Motor neuron (in vitro differentiated cells): ENCODE measurements around the gene MED27. TPM values are rescaled to one million over a fixed set of nuclear protein-coding genes. Genes with fewer than 3 reads are reported as not detected.

Experiments
- ATAC-seq, 8 experiments: fragments of 200-7000 bp; cut with Tn5 transposase; replicated peaks in 6 of 8; 2 replicates each; pipeline ENCODE4 v1.8.0; 2021; ENCODE audit warnings: mild to moderate bottlenecking in 8 of 8, moderate library complexity in 8 of 8
- H3K27ac ChIP-seq, 2 donors: fragments of 250-450 bp; sonication (Bioruptor Pico); 2 replicates each; pipeline ENCODE4 v1.9.0; 2021; ENCODE audit warnings: antibody characterized with exemption in 2 of 2, mild to moderate bottlenecking in 2 of 2, moderate library complexity in 1 of 2
- H3K4me1 ChIP-seq, 2 donors: fragments of 250-450 bp; sonication (Bioruptor Pico); replicated peaks in 1 of 2; 2 replicates each; pipeline ENCODE4 v1.6.1; 2021; ENCODE audit warnings: antibody characterized with exemption in 2 of 2, mild to moderate bottlenecking in 2 of 2, moderate library complexity in 1 of 2
- H3K4me3 ChIP-seq, 5 donors: fragments of 250-450 bp; sonication (Bioruptor Pico); 2 replicates each; pipeline ENCODE4 v1.9.0; 2021; ENCODE audit warnings: antibody characterized with exemption in 5 of 5, mild to moderate bottlenecking in 5 of 5, moderate library complexity in 4 of 5
- WGBS, 10 experiments: fragments of 450-650 bp; shearing (Covaris generic); methylation state at CpG; one replicate each; pipeline ENCODE4 v1.0.0; 2022; 5-methylcytosine and 5-hydroxymethylcytosine counted together
- in situ Hi-C, 9 experiments: fragments of 400-800 bp; cut with MboI; loops; one replicate each; pipeline ENCODE4 v1.15.0; 2021; ENCODE audit warnings: low sequenced_read_pairs in 9 of 9, low pct_unique_long_range_greater_than_20kb in 2 of 9; ENCODE audit not compliant: unreplicated experiment in 9 of 9
- total RNA-seq, 8 experiments: library from RNA; unstranded; fragments of 300-600 nt; gene quantifications; 2 replicates each; pipeline versions ENCODE4 v1.2.3 to v1.2.4, GENCODE V29; 2022

The MED27 gene
- total RNA-seq, 8 experiments from 2014 or later: 22.0 to 45.2 (median 26.6) TPM

DNA sequence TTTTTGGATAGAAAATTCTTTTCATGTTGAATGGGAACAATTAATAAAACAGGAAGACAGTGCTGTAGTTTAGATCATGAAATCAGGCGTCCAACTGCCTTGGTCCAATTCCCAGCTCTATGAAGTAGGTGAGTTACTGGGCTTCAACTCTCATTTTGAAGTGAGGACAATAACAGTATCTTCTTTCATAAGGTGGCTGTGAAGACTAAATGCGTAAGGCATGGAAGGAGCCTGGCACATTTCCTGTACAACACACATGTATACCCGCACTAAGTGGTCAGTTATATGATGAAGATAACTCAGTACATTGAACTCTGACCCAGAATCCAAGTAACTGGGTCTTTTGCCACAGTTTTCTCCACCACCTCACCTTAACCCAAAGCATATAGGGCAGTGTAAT, 120.6 kb downstream of the MED27 start:
- WGBS, 10 experiments: 82 to 100% (median 100%) methylated on average over 1 to 3 of the region's 3 CpGs; no CpG with 5 or more reads in 2 of the 10 experiments
- no peak overlapping the region for H3K4me3 ChIP-seq
- peaks cover 27 to 30% of the 10 kb centered on the region in 2 donors for H3K4me1 ChIP-seq
- no peak for ATAC-seq
- in situ Hi-C loops: no loop called here
- H3K27ac ChIP-seq: no peak overlapping the region

GRCh38 chr9:131954299-131954698, 125.4 kb downstream of the MED27 start:
- 67 to 100% methylated on average over 1 of the region's 1 CpG; no CpG with 5 or more reads in 8 of the 10 experiments for WGBS, 10 experiments
- Histone ChIP-seq H3K27ac (no peak overlapping the region), H3K4me3 (no peak overlapping the region), H3K4me1 (peaks cover 0 to 6% of the 10 kb centered on the region in 2 donors)
- in situ Hi-C loops: no loop called here
- no peak for ATAC-seq

GRCh38 chr9:131951905-131952304, 127.8 kb downstream of the MED27 start:
- ATAC-seq: peak in 1 of 8 experiments; percentile 81
- WGBS, 10 experiments: 0 to 56% (median 33%) methylated on average over 1 to 5 of the region's 5 CpGs; no CpG with 5 or more reads in 3 of the 10 experiments
- Histone ChIP-seq H3K4me1 (peaks cover 0 to 6% of the 10 kb centered on the region in 2 donors), H3K4me3 (no peak overlapping the region), H3K27ac (peak overlapping the region in 1 of 2 donors; percentile 31)
- in situ Hi-C loops: no loop called here

- in situ Hi-C loops: no loop called here
- Histone ChIP-seq H3K4me3 (no peak overlapping the region), H3K27ac (no peak overlapping the region), H3K4me1 (peaks cover 0 to 6% of the 10 kb centered on the region in 2 donors)
- no peak for ATAC-seq
- 50 to 100% (median 83%) methylated on average over 1 to 2 of the region's 3 CpGs; no CpG with 5 or more reads in 4 of the 10 experiments for WGBS, 10 experiments
These were observed 128.5 kb downstream of the MED27 start for GRCh38 chr9:131951155-131951554.

GRCh38 chr9:131950487-131950886, 129.2 kb downstream of the MED27 start:
- H3K27ac ChIP-seq: no peak overlapping the region
- ATAC-seq: no peak
- peaks cover 0 to 6% of the 10 kb centered on the region in 2 donors for H3K4me1 ChIP-seq
- in situ Hi-C loops: no loop called here
- WGBS, 10 experiments: 75 to 100% (median 96%) methylated on average over 1 to 8 of the region's 9 CpGs; no CpG with 5 or more reads in 2 of the 10 experiments
- H3K4me3 ChIP-seq: no peak overlapping the region

GRCh38 chr9:131946180-131946579, 133.5 kb downstream of the MED27 start:
- in situ Hi-C loops: no loop called here
- peak in 2 of 8 experiments; percentile 60 to 69 for ATAC-seq
- 29 to 100% (median 79%) methylated on average over 1 to 2 of the region's 2 CpGs; no CpG with 5 or more reads in 2 of the 10 experiments for WGBS, 10 experiments
- Histone ChIP-seq H3K4me1 (peaks cover 10 to 14% of the 10 kb centered on the region in 2 donors), H3K4me3 (no peak overlapping the region), H3K27ac (no peak overlapping the region)

GRCh38 chr9:131943351-131943841, 136.3 kb downstream of the MED27 start:
- H3K27ac ChIP-seq: no peak overlapping the region
- no peak overlapping the region for H3K4me3 ChIP-seq
- peak in 4 of 8 experiments; percentile 20 to 58 (median 40) for ATAC-seq
- 63 to 95% (median 81%) methylated on average over 1 to 12 of the region's 12 CpGs; no CpG with 5 or more reads in 1 of the 10 experiments for WGBS, 10 experiments
- H3K4me1 ChIP-seq: peaks cover 10 to 14% of the 10 kb centered on the region in 2 donors
- in situ Hi-C loops: no loop called here

- H3K4me1 ChIP-seq: peaks cover 18 to 22% of the 10 kb centered on the region in 2 donors
- no peak for ATAC-seq
- WGBS, 10 experiments: 40 to 93% (median 75%) methylated on average over 2 to 5 of the region's 5 CpGs; no CpG with 5 or more reads in 1 of the 10 experiments
- in situ Hi-C loops: no loop called here
- no peak overlapping the region for H3K27ac ChIP-seq
- H3K4me3 ChIP-seq: no peak overlapping the region
These were observed 137.4 kb downstream of the MED27 start for GRCh38 chr9:131942146-131942720.

DNA sequence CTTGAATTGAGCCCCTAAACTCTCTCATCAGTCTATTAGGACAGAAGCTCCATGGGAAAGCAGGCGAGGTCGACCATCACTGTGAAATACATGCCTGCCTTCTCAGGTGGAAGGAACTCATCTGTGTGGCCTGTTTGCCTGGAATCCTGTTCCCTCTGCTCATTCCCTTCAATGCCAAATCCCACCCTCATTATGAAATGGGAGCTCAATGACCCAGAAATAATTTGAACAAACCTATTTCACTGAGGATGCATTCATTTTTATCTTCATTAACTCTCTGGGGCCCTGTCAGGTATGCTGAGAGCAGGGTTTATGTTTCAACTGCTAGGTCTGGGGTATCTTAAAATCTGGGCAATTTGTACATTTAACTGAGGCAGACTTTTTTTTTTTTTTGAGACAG, 142.2 kb downstream of the MED27 start:
- in situ Hi-C loops: no loop called here
- 68 to 100% methylated on average over 1 to 2 of the region's 2 CpGs; no CpG with 5 or more reads in 8 of the 10 experiments for WGBS, 10 experiments
- Histone ChIP-seq H3K4me1 (peaks cover 8 to 18% of the 10 kb centered on the region in 2 donors), H3K4me3 (no peak overlapping the region), H3K27ac (no peak overlapping the region)
- peak in 3 of 8 experiments; percentile 27 to 40 (median 29) for ATAC-seq

DNA sequence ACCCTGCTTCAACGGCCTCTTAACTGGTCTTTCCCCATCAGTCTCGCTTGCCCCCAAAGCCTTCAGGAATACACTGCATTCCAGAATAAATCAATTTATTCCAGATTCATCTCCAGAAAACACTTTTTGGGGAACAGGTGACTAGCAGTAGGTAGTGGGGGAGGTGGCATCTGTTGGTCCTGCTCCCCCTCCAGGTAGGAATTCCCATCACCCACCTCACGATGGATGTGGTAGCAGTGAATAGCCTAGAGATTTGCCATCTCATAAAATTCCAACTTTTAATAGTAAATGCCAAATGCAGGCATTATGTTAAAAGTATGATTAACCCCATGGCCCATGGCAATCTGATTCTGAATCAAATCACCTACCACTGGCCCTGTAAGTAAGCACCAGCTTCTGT, 142.7 kb downstream of the MED27 start:
- 80 to 100% (median 98%) methylated on average over 1 to 3 of the region's 3 CpGs; no CpG with 5 or more reads in 6 of the 10 experiments for WGBS, 10 experiments
- in situ Hi-C loops: no loop called here
- Histone ChIP-seq H3K4me1 (peaks cover 5 to 13% of the 10 kb centered on the region in 2 donors), H3K27ac (no peak overlapping the region), H3K4me3 (no peak overlapping the region)
- no peak for ATAC-seq

DNA sequence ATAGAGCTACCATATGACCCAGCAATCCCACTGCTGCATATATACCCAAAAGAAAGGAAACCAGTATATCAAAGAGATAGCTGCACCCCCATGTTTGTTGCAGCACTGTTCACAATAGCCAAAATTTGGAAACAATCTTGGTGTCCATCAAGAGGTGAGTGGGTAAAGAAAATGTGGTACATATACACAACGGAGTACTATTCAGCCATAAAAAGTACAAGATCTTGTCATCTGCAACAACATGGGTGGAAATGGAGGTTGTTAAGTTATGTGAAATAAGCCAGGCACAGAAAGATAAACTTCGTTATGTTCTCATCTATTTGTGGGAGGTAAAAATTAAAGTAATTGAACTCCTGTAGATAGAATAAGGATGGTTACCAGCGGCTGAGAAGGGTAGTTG, 145.0 kb downstream of the MED27 start:
- no peak overlapping the region for H3K27ac ChIP-seq
- no peak for ATAC-seq
- no peak overlapping the region for H3K4me3 ChIP-seq
- H3K4me1 ChIP-seq: peaks cover 5 to 13% of the 10 kb centered on the region in 2 donors
- 82 to 100% (median 96%) methylated on average over 1 to 3 of the region's 3 CpGs; no CpG with 5 or more reads in 4 of the 10 experiments for WGBS, 10 experiments
- in situ Hi-C loops: no loop called here

DNA sequence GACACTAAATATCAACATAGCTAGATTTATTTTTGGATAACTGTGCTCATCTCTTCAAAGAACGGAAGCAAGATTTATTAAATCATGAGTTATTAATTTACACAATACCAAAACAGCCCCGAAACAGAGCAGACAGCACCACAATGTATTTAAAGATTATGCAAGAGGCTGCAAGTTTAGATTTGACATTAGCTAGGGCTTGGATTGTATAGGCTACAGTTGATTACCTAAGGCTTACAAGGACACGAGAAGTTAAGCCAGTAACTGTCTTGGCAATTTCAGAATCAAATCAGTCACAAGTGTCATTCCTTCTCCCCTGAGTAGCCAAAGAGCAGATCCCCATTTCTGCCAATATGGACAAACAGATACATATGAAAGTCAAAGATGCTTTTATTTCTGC, 152.6 kb downstream of the MED27 start:
- H3K4me1 ChIP-seq: peaks cover 9 to 16% of the 10 kb centered on the region in 2 donors
- ATAC-seq: peak in 4 of 8 experiments; percentile 33 to 53 (median 42)
- WGBS, 10 experiments: 49 to 100% (median 75%) methylated on average over 1 to 3 of the region's 3 CpGs; no CpG with 5 or more reads in 1 of the 10 experiments
- in situ Hi-C loops: no loop called here
- H3K4me3 ChIP-seq: no peak overlapping the region
- H3K27ac ChIP-seq: no peak overlapping the region

- Histone ChIP-seq H3K27ac (no peak overlapping the region), H3K4me3 (no peak overlapping the region), H3K4me1 (peaks cover 9 to 16% of the 10 kb centered on the region in 2 donors)
- in situ Hi-C loops: no loop called here
- 11 to 100% (median 66%) methylated on average over 1 to 6 of the region's 6 CpGs; no CpG with 5 or more reads in 1 of the 10 experiments for WGBS, 10 experiments
- ATAC-seq: peak in 5 of 8 experiments; percentile 4 to 89 (median 82)
These were observed 153.2 kb downstream of the MED27 start for GRCh38 chr9:131926360-131926922.
